ENCODE measurements around the gene TMEM131L.

Gene TMEM131L

DNA sequence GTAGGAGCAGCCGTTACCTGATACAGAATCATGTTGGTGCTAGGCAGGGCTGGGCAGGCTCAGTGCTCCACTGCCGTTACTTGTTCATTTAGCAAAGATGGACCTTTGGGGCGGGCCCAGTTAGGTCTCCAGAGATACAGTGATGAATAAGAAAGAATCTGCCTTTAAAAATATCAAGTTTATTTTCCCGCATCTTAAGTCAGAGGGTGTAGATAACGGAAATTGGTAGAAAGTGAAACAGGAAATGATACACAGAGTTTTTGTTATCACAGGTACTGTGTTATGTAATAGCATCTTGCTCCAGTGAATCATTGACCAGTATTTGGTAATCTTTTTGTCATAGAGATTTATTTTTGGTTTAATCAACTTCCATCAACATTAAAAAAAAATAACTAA is 5.5 kb downstream of the TMEM131L start:
- Histone ChIP-seq H3K23ac (ENCODE audit: low read length) (no peak overlapping the region), H2BK120ac (ENCODE audit: low read depth, low read length) (no peak overlapping the region), H3K36me3 (ENCODE audit: control insufficient read depth, insufficient read depth, low read length) (no peaks in the 10 kb centered on the region), H2BK5ac (ENCODE audit: low read length) (no peak overlapping the region), H3K4me3 (ENCODE audit: low read length) (no peak overlapping the region), H4K5ac (ENCODE audit: low read length) (no peak overlapping the region), H3K27me3 (ENCODE audit: insufficient read depth, low read length, poor library complexity) (no peaks in the 10 kb centered on the region), H3K4me1 (ENCODE audit: control insufficient read depth, low read depth, low read length) (no peaks in the 10 kb centered on the region), H3K56ac (ENCODE audit: low read length) (no peak overlapping the region), H3K4me2 (ENCODE audit: low read length) (no peak overlapping the region), H2BK15ac (replicated peaks; ENCODE audit: low read depth) (no peak overlapping the region), H4K8ac (ENCODE audit: low read depth, low read length) (no peak overlapping the region), H3K18ac (ENCODE audit: low read length) (no peak overlapping the region), H3K9ac (ENCODE audit: low read length) (no peak overlapping the region), H3K4ac (ENCODE audit: low read depth, low read length) (no peak overlapping the region), H3K79me1 (ENCODE audit: low read length) (peaks cover 15% of the 10 kb centered on the region), H3K27ac (ENCODE audit: low read depth, low read length) (no peak overlapping the region), H2AK5ac (ENCODE audit: low read length) (no peak overlapping the region), H3K79me2 (ENCODE audit: control insufficient read depth, insufficient read depth, low read length) (peaks cover 21% of the 10 kb centered on the region)
- WGBS (ENCODE audit: extremely low coverage, insufficient coverage, low lambda C conversion rate): no CpG with 5 or more reads among the region's 5 CpGs
- DNase-seq: no peak

DNA sequence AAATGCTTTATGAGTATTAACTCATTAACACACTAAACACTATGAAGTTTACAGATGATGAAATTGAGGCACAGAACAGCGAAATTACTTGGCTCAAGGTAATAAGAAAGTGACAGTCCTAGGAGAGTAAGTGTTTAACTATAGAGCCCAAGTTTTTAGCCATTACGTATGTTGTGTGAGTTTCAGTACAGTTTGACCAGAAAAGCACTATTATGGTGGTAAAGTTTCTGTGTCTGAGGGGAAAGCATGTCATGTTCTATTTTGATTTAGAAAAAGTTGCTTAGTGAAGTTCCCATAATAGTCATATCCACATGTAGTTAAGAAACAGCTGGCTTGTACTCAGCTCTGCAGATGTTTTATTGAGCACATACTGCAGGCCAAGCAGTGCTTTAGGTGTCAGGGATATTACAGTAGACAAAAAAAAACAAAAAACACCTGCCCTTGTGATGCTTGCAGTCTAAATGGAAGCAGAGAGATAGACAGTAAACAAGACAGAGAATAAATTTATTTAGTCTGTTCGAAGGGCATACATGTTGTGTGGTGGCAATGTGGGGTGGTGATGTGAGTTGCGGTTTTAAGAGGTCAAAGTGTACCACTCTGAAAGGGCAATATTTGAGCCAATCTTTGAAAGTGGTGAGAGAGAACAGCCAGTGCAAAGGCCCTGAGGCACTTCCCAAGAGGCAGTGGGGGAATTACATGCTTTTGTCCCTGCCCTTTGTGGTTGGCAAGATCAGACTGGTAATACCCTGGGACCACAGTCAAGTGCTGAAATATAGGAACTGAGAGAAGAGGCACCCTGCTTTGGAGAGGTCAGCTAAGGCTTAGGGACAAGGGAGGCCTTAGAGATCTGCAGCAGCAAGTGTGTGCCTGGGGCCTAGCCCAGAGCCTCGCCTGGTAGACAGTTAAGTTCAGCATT is 6.2 kb downstream of the TMEM131L start:
- Histone ChIP-seq H2BK120ac (ENCODE audit: low read depth, low read length) (no peak overlapping the region), H3K18ac (ENCODE audit: low read length) (no peak overlapping the region), H4K8ac (ENCODE audit: low read depth, low read length) (no peak overlapping the region), H3K4me3 (ENCODE audit: low read length) (no peak overlapping the region), H4K5ac (ENCODE audit: low read length) (no peak overlapping the region), H3K27me3 (ENCODE audit: insufficient read depth, low read length, poor library complexity) (no peaks in the 10 kb centered on the region), H2AK5ac (ENCODE audit: low read length) (no peak overlapping the region), H3K23ac (ENCODE audit: low read length) (peak overlapping the region; percentile 48), H3K27ac (ENCODE audit: low read depth, low read length) (no peak overlapping the region), H3K4me1 (ENCODE audit: control insufficient read depth, low read depth, low read length) (no peaks in the 10 kb centered on the region), H3K79me2 (ENCODE audit: control insufficient read depth, insufficient read depth, low read length) (peaks cover 18% of the 10 kb centered on the region), H3K9ac (ENCODE audit: low read length) (no peak overlapping the region), H3K56ac (ENCODE audit: low read length) (no peak overlapping the region), H3K4me2 (ENCODE audit: low read length) (no peak overlapping the region), H3K36me3 (ENCODE audit: control insufficient read depth, insufficient read depth, low read length) (no peaks in the 10 kb centered on the region), H3K79me1 (ENCODE audit: low read length) (peaks cover 15% of the 10 kb centered on the region), H2BK5ac (ENCODE audit: low read length) (no peak overlapping the region), H3K4ac (ENCODE audit: low read depth, low read length) (no peak overlapping the region), H2BK15ac (replicated peaks; ENCODE audit: low read depth) (no peak overlapping the region)
- WGBS (ENCODE audit: extremely low coverage, insufficient coverage, low lambda C conversion rate): no CpG with 5 or more reads among the region's 5 CpGs
- no peak for DNase-seq

DNA sequence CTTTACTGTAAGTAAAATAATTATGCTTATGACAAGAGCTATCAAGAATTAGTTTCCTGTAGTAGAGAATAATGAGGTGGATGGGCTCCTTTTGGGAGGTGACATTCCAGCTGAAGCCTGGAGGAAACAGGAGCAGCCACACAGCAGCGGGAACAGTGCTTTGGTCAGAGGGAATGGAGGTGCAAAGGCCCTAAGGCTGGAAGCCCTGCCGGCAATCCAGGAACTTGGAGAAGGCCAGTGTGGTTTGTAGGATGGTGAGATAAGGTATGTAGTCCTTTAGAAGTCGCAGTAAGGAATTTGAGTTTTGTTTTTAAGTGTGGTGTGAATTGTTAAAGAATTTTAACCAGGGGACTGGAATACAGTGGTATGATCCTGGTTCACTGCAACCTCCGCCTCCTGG is 8.1 kb downstream of the TMEM131L start:
- Histone ChIP-seq H3K9ac (ENCODE audit: low read length) (no peak overlapping the region), H2BK5ac (ENCODE audit: low read length) (no peak overlapping the region), H3K4ac (ENCODE audit: low read depth, low read length) (no peak overlapping the region), H3K18ac (ENCODE audit: low read length) (no peak overlapping the region), H3K4me2 (ENCODE audit: low read length) (no peak overlapping the region), H2AK5ac (ENCODE audit: low read length) (no peak overlapping the region), H3K56ac (ENCODE audit: low read length) (no peak overlapping the region), H4K8ac (ENCODE audit: low read depth, low read length) (no peak overlapping the region), H3K79me2 (ENCODE audit: control insufficient read depth, insufficient read depth, low read length) (peaks cover 13% of the 10 kb centered on the region), H4K5ac (ENCODE audit: low read length) (no peak overlapping the region), H3K23ac (ENCODE audit: low read length) (no peak overlapping the region), H2BK120ac (ENCODE audit: low read depth, low read length) (no peak overlapping the region), H3K4me3 (ENCODE audit: low read length) (no peak overlapping the region), H3K4me1 (ENCODE audit: control insufficient read depth, low read depth, low read length) (no peaks in the 10 kb centered on the region), H2BK15ac (replicated peaks; ENCODE audit: low read depth) (no peak overlapping the region), H3K79me1 (ENCODE audit: low read length) (peaks cover 12% of the 10 kb centered on the region), H3K27ac (ENCODE audit: low read depth, low read length) (no peak overlapping the region), H3K36me3 (ENCODE audit: control insufficient read depth, insufficient read depth, low read length) (no peaks in the 10 kb centered on the region), H3K27me3 (ENCODE audit: insufficient read depth, low read length, poor library complexity) (no peaks in the 10 kb centered on the region)
- WGBS (ENCODE audit: extremely low coverage, insufficient coverage, low lambda C conversion rate): 100% methylated on average over 1 of the region's 4 CpGs
- no peak for DNase-seq

DNA sequence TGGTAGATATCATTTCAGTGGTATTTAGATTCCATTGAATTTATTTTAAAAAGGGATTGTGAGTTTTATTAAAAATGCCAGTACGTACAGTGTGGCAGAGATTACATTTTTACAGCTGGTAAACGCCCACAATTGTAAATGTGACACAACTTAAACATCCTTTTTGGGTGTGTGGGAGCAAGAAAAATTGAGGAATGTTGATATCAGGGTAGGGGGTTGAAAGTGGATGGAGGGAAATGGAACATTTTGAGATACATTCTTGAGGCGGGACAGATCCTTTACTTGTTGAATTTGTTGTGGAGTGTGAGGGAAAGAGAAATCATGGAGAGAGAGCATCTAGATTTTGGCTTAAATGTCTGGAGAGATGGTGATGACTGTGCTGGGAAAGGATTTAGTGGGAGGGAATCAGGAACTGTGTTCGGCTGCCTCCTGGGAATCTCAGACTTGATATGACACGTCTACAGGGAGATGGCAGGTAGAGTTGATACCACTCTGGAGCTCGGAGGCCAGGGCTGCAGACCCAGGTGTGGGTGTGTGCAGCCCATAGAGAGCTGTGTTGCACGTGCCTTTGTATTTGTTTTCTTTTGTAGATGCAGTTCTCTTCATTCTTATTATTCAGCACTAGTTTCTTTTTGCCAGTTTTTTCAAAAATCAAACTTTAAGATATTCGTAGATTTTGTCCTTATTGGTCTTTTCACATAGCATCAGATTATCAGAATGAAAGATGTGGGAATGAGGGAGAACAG is 10.8 kb downstream of the TMEM131L start:
- H4K8ac ChIP-seq (ENCODE audit: low read depth, low read length): no peak overlapping the region
- no peak overlapping the region for H3K27ac ChIP-seq (ENCODE audit: low read depth, low read length)
- H3K56ac ChIP-seq (ENCODE audit: low read length): no peak overlapping the region
- no peak overlapping the region for H2BK15ac ChIP-seq (replicated peaks; ENCODE audit: low read depth)
- no peak overlapping the region for H3K9ac ChIP-seq (ENCODE audit: low read length)
- no peak overlapping the region for H2BK5ac ChIP-seq (ENCODE audit: low read length)
- H2BK120ac ChIP-seq (ENCODE audit: low read depth, low read length): no peak overlapping the region
- H3K79me2 ChIP-seq (ENCODE audit: control insufficient read depth, insufficient read depth, low read length): peaks cover 3% of the 10 kb centered on the region
- no peak for DNase-seq
- H3K36me3 ChIP-seq (ENCODE audit: control insufficient read depth, insufficient read depth, low read length): no peaks in the 10 kb centered on the region
- no peak overlapping the region for H3K4ac ChIP-seq (ENCODE audit: low read depth, low read length)
- H2AK5ac ChIP-seq (ENCODE audit: low read length): no peak overlapping the region
- H3K79me1 ChIP-seq (ENCODE audit: low read length): peaks cover 6% of the 10 kb centered on the region
- H3K4me2 ChIP-seq (ENCODE audit: low read length): no peak overlapping the region
- no peak overlapping the region for H3K4me3 ChIP-seq (ENCODE audit: low read length)
- no peaks in the 10 kb centered on the region for H3K27me3 ChIP-seq (ENCODE audit: insufficient read depth, low read length, poor library complexity)
- no peak overlapping the region for H3K23ac ChIP-seq (ENCODE audit: low read length)
- H3K4me1 ChIP-seq (ENCODE audit: control insufficient read depth, low read depth, low read length): no peaks in the 10 kb centered on the region
- 100% methylated on average over 1 of the region's 8 CpGs for WGBS (ENCODE audit: extremely low coverage, insufficient coverage, low lambda C conversion rate)
- H4K5ac ChIP-seq (ENCODE audit: low read length): no peak overlapping the region
- no peak overlapping the region for H3K18ac ChIP-seq (ENCODE audit: low read length)

DNA sequence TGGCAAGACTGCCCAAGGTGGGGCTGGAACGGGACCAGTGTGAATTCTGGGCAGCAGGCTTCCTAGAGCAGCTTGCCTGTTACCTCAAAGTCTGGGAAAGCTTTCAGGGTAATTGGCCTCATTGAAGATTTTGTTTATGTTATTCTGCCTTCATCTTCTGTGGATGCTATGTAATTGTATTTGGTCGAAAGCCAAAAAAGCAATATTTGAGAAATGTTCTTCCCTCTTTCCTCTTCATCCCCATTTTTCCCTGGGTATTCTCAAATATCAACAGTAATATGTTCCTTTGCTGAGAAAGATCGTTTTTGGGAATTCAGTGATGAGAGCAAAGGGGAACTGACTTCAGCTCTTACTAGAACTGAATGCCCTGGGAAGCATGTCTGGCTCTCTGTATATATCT is 12.9 kb downstream of the TMEM131L start:
- Histone ChIP-seq H4K5ac (ENCODE audit: low read length) (no peak overlapping the region), H3K79me2 (ENCODE audit: control insufficient read depth, insufficient read depth, low read length) (no peaks in the 10 kb centered on the region), H3K4ac (ENCODE audit: low read depth, low read length) (no peak overlapping the region), H3K18ac (ENCODE audit: low read length) (no peak overlapping the region), H3K23ac (ENCODE audit: low read length) (no peak overlapping the region), H3K9ac (ENCODE audit: low read length) (no peak overlapping the region), H3K4me2 (ENCODE audit: low read length) (no peak overlapping the region), H2BK120ac (ENCODE audit: low read depth, low read length) (no peak overlapping the region), H2BK5ac (ENCODE audit: low read length) (no peak overlapping the region), H3K4me3 (ENCODE audit: low read length) (no peak overlapping the region), H3K36me3 (ENCODE audit: control insufficient read depth, insufficient read depth, low read length) (no peaks in the 10 kb centered on the region), H2BK15ac (replicated peaks; ENCODE audit: low read depth) (no peak overlapping the region), H3K27ac (ENCODE audit: low read depth, low read length) (no peak overlapping the region), H3K27me3 (ENCODE audit: insufficient read depth, low read length, poor library complexity) (no peaks in the 10 kb centered on the region), H2AK5ac (ENCODE audit: low read length) (no peak overlapping the region), H3K79me1 (ENCODE audit: low read length) (no peaks in the 10 kb centered on the region), H3K4me1 (ENCODE audit: control insufficient read depth, low read depth, low read length) (no peaks in the 10 kb centered on the region), H3K56ac (ENCODE audit: low read length) (no peak overlapping the region), H4K8ac (ENCODE audit: low read depth, low read length) (no peak overlapping the region)
- DNase-seq: no peak
- WGBS (ENCODE audit: extremely low coverage, insufficient coverage, low lambda C conversion rate): no CpG with 5 or more reads among the region's 3 CpGs

Measured in mesendoderm (in vitro differentiated cells).